HepG2 (cell line): ENCODE data around the gene APC2. TPM values are rescaled to one million over a fixed set of nuclear protein-coding genes. Genes with fewer than 3 reads are reported as not detected.

Experiments used
- AKAP8 ChIP-seq: sonication (generic); formaldehyde crosslinking; IDR thresholded peaks from 2 replicates; pipeline ENCODE4 v1.5.1; 2020; ENCODE audit warnings: mild to moderate bottlenecking, missing genetic modification reagents
- ARID5B ChIP-seq: IDR thresholded peaks from 2 replicates; pipeline ENCODE4 v1.4.0; 2020; ENCODE audit warnings: mild to moderate bottlenecking, missing genetic modification reagents
- BCL3 ChIP-seq: sonication (generic); formaldehyde crosslinking; IDR thresholded peaks from 2 replicates; pipeline ENCODE4 v1.5.1; 2020; ENCODE audit warnings: mild to moderate bottlenecking, missing genetic modification reagents, moderate library complexity
- CERS6 ChIP-seq: sonication (generic); formaldehyde crosslinking; IDR thresholded peaks from 2 replicates; pipeline ENCODE4 v1.5.0; 2020; ENCODE audit warnings: missing genetic modification reagents
- DBP ChIP-seq: sonication (generic); formaldehyde crosslinking; IDR thresholded peaks from 2 replicates; pipeline ENCODE4 v1.4.0; 2020; ENCODE audit warnings: missing genetic modification reagents; ENCODE audit errors: not compliant biosample characterization
- ELF3 ChIP-seq: IDR thresholded peaks from 2 replicates; pipeline ENCODE4 v1.6.1; 2016; ENCODE audit warnings: missing genetic modification reagents, missing compliant biosample characterization
- GTF2F1 ChIP-seq: fragments of 150-350 bp; IDR thresholded peaks from 2 replicates; pipeline ENCODE4 v1.6.1; 2014; ENCODE audit warnings: low read length
- HNRNPUL1 ChIP-seq: fragments of 200-400 bp; formaldehyde crosslinking; IDR thresholded peaks from 2 replicates; pipeline ENCODE4 v1.6.1; 2017; ENCODE audit warnings: low read depth, mild to moderate bottlenecking, low read length, moderate library complexity
- HOXD1 ChIP-seq: sonication (generic); formaldehyde crosslinking; IDR thresholded peaks from 2 replicates; pipeline ENCODE4 v1.5.0; 2020; ENCODE audit warnings: missing genetic modification reagents
- JDP2 ChIP-seq: sonication (generic); formaldehyde crosslinking; IDR thresholded peaks from 2 replicates; pipeline ENCODE4 v1.8.1; 2022; ENCODE audit warnings: missing genetic modification reagents, borderline replicate concordance
- JUN ChIP-seq: sonication (generic); formaldehyde crosslinking; IDR thresholded peaks from 2 replicates; pipeline ENCODE4 v1.4.0; 2020; ENCODE audit warnings: mild to moderate bottlenecking, missing genetic modification reagents
- KDM4B ChIP-seq: sonication (generic); formaldehyde crosslinking; IDR thresholded peaks from 2 replicates; pipeline ENCODE4 v1.4.0; 2020; ENCODE audit warnings: missing genetic modification reagents
- MZF1 ChIP-seq: sonication (generic); formaldehyde crosslinking; IDR thresholded peaks from 2 replicates; pipeline ENCODE4 v1.8.1; 2023; ENCODE audit warnings: mild to moderate bottlenecking, missing genetic modification reagents, borderline replicate concordance
- RORA ChIP-seq: sonication (generic); formaldehyde crosslinking; IDR thresholded peaks from 2 replicates; pipeline ENCODE4 v1.5.0; 2020; ENCODE audit warnings: mild to moderate bottlenecking, missing genetic modification reagents, moderate library complexity
- SAP130 ChIP-seq: IDR thresholded peaks from 2 replicates; pipeline ENCODE4 v1.6.1; 2016; ENCODE audit warnings: low read depth
- SMYD3 ChIP-seq: sonication (generic); formaldehyde crosslinking; IDR thresholded peaks from 2 replicates; pipeline ENCODE4 v1.8.1; 2023; ENCODE audit warnings: mild to moderate bottlenecking, missing genetic modification reagents
- SOX5 ChIP-seq: IDR thresholded peaks from 2 replicates; pipeline ENCODE4 v1.6.1; 2016; ENCODE audit warnings: borderline replicate concordance
- SP2 ChIP-seq: sonication (generic); formaldehyde crosslinking; IDR thresholded peaks from 2 replicates; pipeline ENCODE4 v1.5.1; 2020; ENCODE audit warnings: mild to moderate bottlenecking, missing genetic modification reagents
- TBL1XR1 ChIP-seq: fragments of 150-350 bp; IDR thresholded peaks from 2 replicates; pipeline ENCODE4 v1.6.1; 2014; ENCODE audit warnings: borderline replicate concordance, low read length; ENCODE audit not compliant: partially characterized antibody
- U2AF2 ChIP-seq: fragments of 200-400 bp; formaldehyde crosslinking; IDR thresholded peaks from 2 replicates; pipeline ENCODE4 v1.6.1; 2017; ENCODE audit warnings: low read depth, mild to moderate bottlenecking, low read length
- ZNF143 ChIP-seq: sonication (generic); formaldehyde crosslinking; IDR thresholded peaks from 2 replicates; pipeline ENCODE4 v1.4.0; 2020; ENCODE audit warnings: missing genetic modification reagents
- ZNF160 ChIP-seq: sonication (generic); formaldehyde crosslinking; IDR thresholded peaks from 2 replicates; pipeline ENCODE4 v1.8.0; 2022; ENCODE audit warnings: mild to moderate bottlenecking, inconsistent platforms, missing genetic modification reagents
- ZNF354B ChIP-seq: sonication (generic); formaldehyde crosslinking; IDR thresholded peaks from 2 replicates; pipeline ENCODE4 v1.8.0; 2022; ENCODE audit warnings: mild to moderate bottlenecking, missing genetic modification reagents
- ZNF652 ChIP-seq: IDR thresholded peaks from 2 replicates; pipeline ENCODE4 v1.6.1; 2016; ENCODE audit warnings: low read depth, borderline replicate concordance
- ZNF709 ChIP-seq: sonication (generic); formaldehyde crosslinking; IDR thresholded peaks from 2 replicates; pipeline ENCODE4 v1.5.0; 2020; ENCODE audit warnings: mild to moderate bottlenecking, missing genetic modification reagents
- ZNF879 ChIP-seq: sonication (generic); formaldehyde crosslinking; IDR thresholded peaks from 2 replicates; pipeline ENCODE4 v1.8.1; 2023; ENCODE audit warnings: missing genetic modification reagents
- polyA plus RNA-seq, 8 experiments: library from polyadenylated mRNA; depleted of rRNA in 3 of 8; stranded (reverse) in 7 of 8; unstranded in 1 of 8; fragments of >200 nt; fragmentation: Illumina TruSeq in 4 of 8; extraction: Trizol in 4 of 8; gene quantifications; 2 replicates each; pipeline versions ENCODE4 v1.2.1 to v1.2.3, GENCODE V29; 2011 to 2016; ENCODE audit warnings: low read depth in 4 of 8, missing spikeins in 1 of 8, mixed read lengths in 1 of 8; ENCODE audit not compliant: insufficient read depth in 1 of 8
- total RNA-seq, 5 experiments: library from RNA; depleted of rRNA; stranded (reverse); fragments of >200 nt; fragmentation: Illumina TruSeq; extraction: Trizol; gene quantifications; 2 replicates each; pipeline ENCODE4 v1.2.3, GENCODE V29; 2016; ENCODE audit warnings: low read depth in 1 of 5

Gene APC2
- total and polyA plus RNA-seq, 2 of the 13 experiments (the other 11 are each of a cell fraction or from before 2014, with no cell fraction given): 0.08 to 0.22 TPM

GRCh38 chr19:1446713-1447481 lies 3.0 kb upstream of the APC2 start (continued):
- peak; percentile 56; the same call in 1 of the 2 replicates for TF ChIP-seq ZNF709 (CRISPR knock-in tag)
- peak; percentile 15; the same call in 1 of the 2 replicates for TF ChIP-seq SOX5 (CRISPR knock-in tag)
- no peak for TF ChIP-seq CERS6 (CRISPR knock-in tag)
- TF ChIP-seq TBL1XR1: no peak
- TF ChIP-seq ZNF143 (CRISPR knock-in tag): no peak
- no peak for TF ChIP-seq KDM4B (CRISPR knock-in tag)
- no peak for TF ChIP-seq DBP (CRISPR knock-in tag)
- no peak for TF ChIP-seq ZNF879 (CRISPR knock-in tag)
- no peak for TF ChIP-seq ZNF354B
- no peak for TF ChIP-seq U2AF2
- no peak for TF ChIP-seq GTF2F1
- no peak for TF ChIP-seq MZF1
- no peak for TF ChIP-seq JUN (CRISPR knock-in tag)
- no peak for TF ChIP-seq AKAP8
- TF ChIP-seq ZNF652 (CRISPR knock-in tag): no peak
- TF ChIP-seq HOXD1 (CRISPR knock-in tag): no peak
- no peak for TF ChIP-seq HNRNPUL1
- no peak for TF ChIP-seq SMYD3 (CRISPR knock-in tag)
- 0 out of 2 replicates have a peak, but pooled peaks have one; percentile 18 for TF ChIP-seq ARID5B
- TF ChIP-seq SP2 (CRISPR knock-in tag): no peak
- TF ChIP-seq SAP130 (CRISPR knock-in tag): peak; percentile 67
- peak; percentile 50; the same call in 1 of the 2 replicates for TF ChIP-seq ELF3 (CRISPR knock-in tag)
- TF ChIP-seq JDP2 (CRISPR knock-in tag): no peak
- TF ChIP-seq BCL3 (CRISPR knock-in tag): 0 out of 2 replicates have a peak, but pooled peaks have one; percentile 48
- TF ChIP-seq ZNF160 (CRISPR knock-in tag): no peak
- no peak for TF ChIP-seq RORA (CRISPR knock-in tag)
